GM21423 (cell line): Measurements from ENCODE around the gene BTNL9.
"Not testable (repeated sequence)": the region's sequence is repeated elsewhere in the genome, so short reads cannot be mapped to it uniquely, and the experiment has no call there.

ENCODE experiments used
- ATAC-seq: cut with Tn5 transposase; IDR thresholded peaks from one replicate; pipeline ENCODE4 v1.9.1; 2021; ENCODE audit warnings: mild to moderate bottlenecking, moderate library complexity; ENCODE audit not compliant: unreplicated experiment

Gene BTNL9

DNA sequence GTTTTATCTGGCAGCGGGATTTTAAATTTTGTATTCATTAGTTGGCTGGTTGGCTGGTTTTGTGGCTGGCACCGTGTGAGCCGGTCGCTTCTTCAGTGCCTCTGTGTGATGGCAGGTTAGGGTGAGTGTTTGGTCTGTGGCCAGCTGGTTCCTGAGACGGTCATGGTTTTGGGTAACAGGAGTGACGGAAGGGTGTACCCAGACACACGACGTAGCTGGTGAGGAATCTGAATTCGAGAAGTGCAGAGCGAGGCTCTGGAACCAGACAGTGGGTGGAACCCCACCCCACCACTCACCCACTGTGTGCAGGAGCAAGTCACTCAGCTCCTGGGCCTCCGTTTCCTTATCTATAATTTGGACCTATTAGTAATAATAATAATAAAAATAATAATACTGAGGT, 2.7 kb downstream of the BTNL9 start:
- ATAC-seq: no peak

- ATAC-seq: no peak
These were observed 3.4 kb downstream of the BTNL9 start for GRCh38 chr5:181043285-181044092.

- no peak for ATAC-seq
These were observed 4.1 kb downstream of the BTNL9 start for GRCh38 chr5:181044093-181044599.

DNA sequence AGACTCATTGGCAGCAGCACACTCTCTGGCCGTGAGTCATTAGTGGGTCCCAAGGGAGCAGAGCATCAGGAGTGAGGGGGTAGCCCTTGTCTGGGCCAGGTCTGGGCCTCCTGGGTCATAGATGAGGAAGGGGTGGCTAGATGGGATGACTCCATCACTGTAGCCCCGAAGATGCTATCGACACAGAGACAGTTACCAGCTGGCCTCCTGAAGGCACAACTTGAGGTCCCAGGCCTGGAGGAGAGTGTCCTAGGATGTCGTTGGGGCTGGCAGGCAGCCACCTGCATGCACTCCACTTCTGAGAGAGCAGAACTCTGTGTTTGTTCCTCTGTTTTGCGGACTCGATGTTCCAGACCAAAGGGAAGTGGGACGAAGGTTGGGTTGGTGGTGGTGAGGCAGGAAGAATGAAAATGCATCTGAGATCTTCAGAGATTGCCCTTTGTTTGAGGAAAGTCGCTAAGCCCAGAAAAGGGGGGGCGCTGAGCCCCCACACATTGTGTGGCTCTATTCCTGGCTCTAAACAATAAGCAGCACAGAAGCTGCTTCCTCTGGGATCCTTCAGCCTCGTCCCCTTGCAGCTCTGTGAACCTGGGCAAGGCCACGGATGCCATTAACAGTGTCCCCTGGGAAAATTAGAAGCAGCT, 4.7 kb downstream of the BTNL9 start:
- no peak for ATAC-seq

DNA sequence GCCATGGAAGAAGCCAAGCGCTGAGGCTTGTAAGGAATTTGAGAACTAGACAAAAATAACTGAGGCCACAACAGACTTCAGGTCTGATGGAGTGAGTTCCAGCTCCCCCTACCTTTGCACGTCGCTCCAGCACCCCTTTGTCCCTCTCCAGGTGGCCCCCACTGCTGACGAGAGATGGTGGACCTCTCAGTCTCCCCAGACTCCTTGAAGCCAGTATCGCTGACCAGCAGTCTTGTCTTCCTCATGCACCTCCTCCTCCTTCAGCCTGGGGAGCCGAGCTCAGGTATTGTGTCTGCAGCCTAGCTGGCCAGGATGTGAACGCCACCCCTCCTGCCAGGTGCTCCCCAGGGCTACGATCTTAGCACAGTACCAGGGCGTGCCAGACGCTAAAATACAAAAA, 5.2 kb downstream of the BTNL9 start:
- ATAC-seq: no peak

DNA sequence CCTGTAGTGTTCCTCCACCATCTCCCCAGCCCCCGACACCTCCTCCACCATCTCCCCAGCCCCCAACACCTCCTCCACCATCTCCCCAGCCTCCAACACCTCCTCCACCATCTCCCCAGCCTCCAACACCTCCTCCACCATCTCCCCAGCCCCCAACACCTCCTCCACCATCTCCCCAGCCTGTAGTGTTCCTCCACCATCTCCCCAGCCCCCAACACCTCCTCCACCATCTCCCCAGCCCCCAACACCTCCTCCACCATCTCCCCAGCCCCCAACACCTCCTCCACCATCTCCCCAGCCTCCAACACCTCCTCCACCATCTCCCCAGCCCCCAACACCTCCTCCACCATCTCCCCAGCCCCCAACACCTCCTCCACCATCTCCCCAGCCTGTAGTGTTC, 5.8 kb downstream of the BTNL9 start:
- not testable (repeated sequence) for ATAC-seq

GRCh38 chr5:181047288-181047687, 7.2 kb downstream of the BTNL9 start:
- no peak for ATAC-seq

GRCh38 chr5:181047921-181048320, 7.9 kb downstream of the BTNL9 start:
- no peak for ATAC-seq

GRCh38 chr5:181050016-181050415, 9.9 kb downstream of the BTNL9 start:
- ATAC-seq: no peak

GRCh38 chr5:181051841-181052671, 12.0 kb downstream of the BTNL9 start:
- no peak for ATAC-seq

GRCh38 chr5:181052672-181053487, 12.8 kb downstream of the BTNL9 start:
- no peak for ATAC-seq

GRCh38 chr5:181053488-181054121, 13.5 kb downstream of the BTNL9 start:
- ATAC-seq: no peak

DNA sequence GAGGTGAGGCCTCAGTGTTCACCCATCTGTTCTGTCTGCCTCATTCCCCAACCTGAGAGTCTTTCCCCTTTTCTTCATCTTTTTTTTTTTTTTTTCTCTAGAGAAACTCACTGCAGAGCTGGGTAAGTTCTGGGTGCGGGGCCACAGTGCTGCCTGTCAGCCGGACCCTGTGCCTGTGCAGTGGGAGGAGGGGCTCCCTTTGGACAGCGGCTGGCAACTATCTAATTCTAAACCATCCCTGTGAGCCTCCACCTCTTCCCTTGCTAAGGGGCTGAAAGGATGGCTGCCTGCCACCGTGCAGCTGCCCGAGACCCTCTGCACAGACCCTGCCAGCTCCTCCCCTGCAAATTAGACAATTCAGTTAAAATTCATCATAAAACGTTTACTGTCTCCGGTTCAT, 14.1 kb downstream of the BTNL9 start:
- no peak for ATAC-seq

DNA sequence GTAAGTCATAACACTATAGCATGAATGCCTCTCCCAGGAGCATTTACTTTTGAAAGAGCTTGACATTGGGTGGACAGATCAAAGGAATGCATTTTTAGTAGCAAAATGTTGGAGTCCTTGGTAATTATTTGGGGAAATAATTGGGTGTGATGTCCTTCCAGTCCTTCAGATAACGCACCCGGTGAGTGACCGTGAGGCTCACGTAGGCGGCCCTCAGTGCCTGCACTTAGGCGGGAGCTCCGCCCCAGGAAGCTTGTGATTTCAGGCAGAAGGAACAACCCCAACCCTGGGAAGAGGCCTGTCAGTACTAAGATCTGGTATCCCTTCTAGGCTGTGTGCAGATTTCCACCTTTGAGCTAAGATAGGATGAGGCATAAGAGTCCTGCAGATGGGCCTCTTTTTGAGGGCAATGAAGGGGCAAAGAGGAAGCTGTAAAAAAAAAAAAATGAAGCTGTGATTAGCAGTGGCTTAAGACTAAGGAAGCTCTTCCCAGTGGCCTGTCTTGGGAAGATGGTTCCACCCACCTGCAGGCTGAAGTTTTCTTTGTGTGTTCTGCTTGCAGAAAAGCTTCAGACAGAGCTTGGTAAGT, 14.9 kb downstream of the BTNL9 start:
- ATAC-seq: no peak

DNA sequence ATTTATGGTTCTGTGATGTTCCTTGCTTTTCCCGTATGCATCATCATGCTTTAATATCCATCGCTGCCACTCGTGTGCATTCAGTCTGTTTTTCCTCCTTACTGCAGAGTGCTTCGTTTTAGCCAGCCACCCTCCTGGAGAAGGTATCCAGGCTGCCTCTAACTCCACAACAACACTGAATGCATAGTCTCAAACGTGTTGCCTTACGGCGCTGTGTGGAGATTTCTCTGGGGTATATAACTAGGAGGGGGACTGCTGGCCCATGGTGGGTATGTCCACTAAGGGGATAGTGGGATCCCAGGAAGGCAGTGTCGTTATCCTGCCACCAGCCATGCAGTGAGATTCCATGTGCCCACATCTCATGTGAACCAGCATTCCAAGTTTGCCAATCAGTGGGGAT, 16.4 kb downstream of the BTNL9 start:
- no peak for ATAC-seq

GRCh38 chr5:181058321-181058720, 18.3 kb downstream of the BTNL9 start:
- no peak for ATAC-seq

GRCh38 chr5:181058786-181059296, 18.8 kb downstream of the BTNL9 start:
- no peak for ATAC-seq

- ATAC-seq: no peak
These were observed 19.5 kb downstream of the BTNL9 start for GRCh38 chr5:181059297-181060230.

- ATAC-seq: no peak
These were observed 20.1 kb downstream of the BTNL9 start for GRCh38 chr5:181060231-181060590.
